ENCODE measurements around the gene COLQ. TPM values are rescaled to one million over a fixed set of nuclear protein-coding genes. Genes with fewer than 3 reads are reported as not detected.

COLQ gene
- total RNA-seq, 4 donors from 2014 or later: 0.53 to 13.2 (median 2.6) TPM

DNA sequence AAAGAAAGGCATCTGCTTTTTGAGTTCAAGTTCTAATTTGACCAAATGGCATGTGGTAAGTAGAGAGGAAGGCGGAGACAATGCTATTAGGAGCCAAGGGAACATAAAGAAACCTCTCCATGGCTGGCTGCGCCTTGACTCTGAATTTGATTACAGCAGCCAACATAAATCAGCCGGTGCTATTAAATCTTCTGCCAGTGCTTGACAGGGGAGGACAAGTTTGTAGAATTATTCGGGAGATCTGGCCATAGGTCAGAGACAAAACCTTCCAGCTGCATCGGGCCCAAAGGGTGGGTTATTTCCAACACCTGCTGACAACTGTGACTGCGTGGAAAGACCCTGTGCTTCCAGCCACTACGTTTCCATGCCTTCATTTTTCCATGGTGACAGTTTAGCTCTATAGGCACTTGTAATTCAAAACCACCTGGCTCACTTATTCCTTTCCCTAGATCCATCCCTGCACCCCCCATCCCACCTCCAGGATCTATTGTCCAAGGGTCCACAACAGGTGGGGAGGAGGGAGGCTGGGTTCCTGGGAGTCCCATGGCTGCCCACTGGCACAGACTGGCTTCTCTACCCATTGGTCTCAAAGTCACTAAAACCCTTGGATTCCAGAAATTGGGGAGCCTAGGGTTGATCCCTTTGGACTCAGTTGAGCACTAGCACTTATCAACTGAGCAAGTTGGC lies 15.9 kb downstream of the COLQ start:
- TF ChIP-seq, protein P1, sequence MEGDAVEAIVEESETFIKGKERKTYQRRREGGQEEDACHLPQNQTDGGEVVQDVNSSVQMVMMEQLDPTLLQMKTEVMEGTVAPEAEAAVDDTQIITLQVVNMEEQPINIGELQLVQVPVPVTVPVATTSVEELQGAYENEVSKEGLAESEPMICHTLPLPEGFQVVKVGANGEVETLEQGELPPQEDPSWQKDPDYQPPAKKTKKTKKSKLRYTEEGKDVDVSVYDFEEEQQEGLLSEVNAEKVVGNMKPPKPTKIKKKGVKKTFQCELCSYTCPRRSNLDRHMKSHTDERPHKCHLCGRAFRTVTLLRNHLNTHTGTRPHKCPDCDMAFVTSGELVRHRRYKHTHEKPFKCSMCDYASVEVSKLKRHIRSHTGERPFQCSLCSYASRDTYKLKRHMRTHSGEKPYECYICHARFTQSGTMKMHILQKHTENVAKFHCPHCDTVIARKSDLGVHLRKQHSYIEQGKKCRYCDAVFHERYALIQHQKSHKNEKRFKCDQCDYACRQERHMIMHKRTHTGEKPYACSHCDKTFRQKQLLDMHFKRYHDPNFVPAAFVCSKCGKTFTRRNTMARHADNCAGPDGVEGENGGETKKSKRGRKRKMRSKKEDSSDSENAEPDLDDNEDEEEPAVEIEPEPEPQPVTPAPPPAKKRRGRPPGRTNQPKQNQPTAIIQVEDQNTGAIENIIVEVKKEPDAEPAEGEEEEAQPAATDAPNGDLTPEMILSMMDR (IDR thresholded peaks at IDR 0.05): no peak
- no peak for TF ChIP-seq POLR2A (IDR thresholded peaks at IDR 0.05)
- H3K27ac ChIP-seq: no peak overlapping the region
- no peak overlapping the region for H3K4me3 ChIP-seq
- no peaks in the 10 kb centered on the region for H3K27me3 ChIP-seq
- H3K36me3 ChIP-seq: no peaks in the 10 kb centered on the region
- H3K4me1 ChIP-seq: no peaks in the 10 kb centered on the region
- no peaks in the 10 kb centered on the region for H3K9me3 ChIP-seq
- DNase-seq: no peak

DNA sequence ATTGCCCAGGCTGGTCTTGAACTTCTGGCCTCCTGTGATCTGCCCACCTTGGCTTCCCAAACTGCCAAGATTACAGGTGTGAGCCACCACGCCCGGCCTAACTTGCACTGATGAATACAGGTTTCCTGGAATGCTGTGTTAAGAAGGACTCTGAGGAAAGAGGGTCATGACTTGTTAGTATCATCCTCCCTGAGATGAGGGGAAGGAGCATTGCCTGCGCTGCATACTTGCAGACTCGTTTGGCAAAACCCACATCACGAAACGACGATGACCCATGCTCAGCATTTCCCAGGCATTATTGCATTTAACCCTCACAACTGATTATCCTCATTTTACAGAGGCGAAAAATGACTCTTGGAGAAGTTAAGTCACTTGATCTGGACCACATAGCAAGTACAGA lies 18.9 kb downstream of the COLQ start:
- Histone ChIP-seq H3K27me3 (no peaks in the 10 kb centered on the region), H3K36me3 (no peaks in the 10 kb centered on the region), H3K4me3 (no peak overlapping the region), H3K9me3 (no peaks in the 10 kb centered on the region), H3K4me1 (no peaks in the 10 kb centered on the region), H3K27ac (no peak overlapping the region)
- no peak for DNase-seq
- TF ChIP-seq POLR2A (IDR thresholded peaks at IDR 0.05): no peak
- TF ChIP-seq, protein P1 (IDR thresholded peaks at IDR 0.05): no peak

DNA sequence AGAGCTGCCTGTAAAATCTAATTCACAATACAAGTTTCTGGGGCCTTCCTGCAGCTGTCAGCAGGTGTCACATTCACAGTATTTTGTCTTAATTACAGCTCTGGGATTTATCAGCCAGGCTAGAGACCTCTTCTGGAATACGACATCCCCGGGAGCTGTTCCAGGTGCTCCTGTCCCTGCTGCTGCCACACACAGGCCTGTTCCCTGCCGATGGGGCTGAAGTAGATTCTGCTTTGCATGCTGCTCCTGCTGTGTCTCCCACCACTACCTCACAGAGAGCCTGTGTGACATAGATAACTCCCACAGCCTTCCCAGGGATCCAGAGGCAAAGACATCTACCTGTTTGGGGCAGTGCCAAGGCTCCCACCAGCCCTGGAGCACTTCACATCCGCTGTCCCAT lies 20.4 kb downstream of the COLQ start:
- no peaks in the 10 kb centered on the region for H3K4me1 ChIP-seq
- H3K36me3 ChIP-seq: no peaks in the 10 kb centered on the region
- H3K9me3 ChIP-seq: no peaks in the 10 kb centered on the region
- H3K4me3 ChIP-seq: no peak overlapping the region
- no peaks in the 10 kb centered on the region for H3K27me3 ChIP-seq
- H3K27ac ChIP-seq: no peak overlapping the region
- no peak for DNase-seq
- TF ChIP-seq POLR2A (IDR thresholded peaks at IDR 0.05): no peak
- TF ChIP-seq, protein P1 (IDR thresholded peaks at IDR 0.05): no peak

DNA sequence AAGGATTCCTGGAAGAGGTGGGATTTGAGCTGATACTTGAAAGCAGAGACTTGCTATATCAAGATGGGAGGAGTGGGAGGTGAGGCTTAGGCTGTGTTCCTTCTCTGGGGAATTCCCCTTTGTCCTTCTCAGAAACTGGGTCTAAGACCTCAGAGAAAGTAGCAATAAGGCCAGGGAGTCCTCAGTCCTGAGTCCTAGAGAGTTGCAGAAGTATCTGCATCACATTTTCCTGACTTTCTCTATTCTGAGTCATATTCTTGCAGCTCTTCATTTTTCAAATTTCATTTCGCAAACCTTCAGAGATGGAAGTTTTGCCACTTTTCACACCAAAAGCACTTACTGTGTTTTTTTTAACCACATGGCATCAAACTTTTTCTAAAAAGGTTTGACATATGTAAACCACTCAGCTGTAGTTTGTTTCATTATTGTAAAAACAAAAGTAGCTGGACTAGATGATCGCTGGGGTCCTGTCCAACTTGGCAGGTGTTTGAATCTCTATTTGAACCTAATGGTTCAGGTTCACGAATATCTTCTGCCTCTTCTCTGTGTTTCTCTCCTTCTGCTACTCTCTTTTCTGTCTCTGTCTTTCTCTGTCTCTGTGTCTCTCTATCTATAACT lies 21.3 kb downstream of the COLQ start:
- no peak for DNase-seq
- H3K9me3 ChIP-seq: no peaks in the 10 kb centered on the region
- TF ChIP-seq, protein P1 (IDR thresholded peaks at IDR 0.05): no peak
- no peak for TF ChIP-seq POLR2A (IDR thresholded peaks at IDR 0.05)

DNA sequence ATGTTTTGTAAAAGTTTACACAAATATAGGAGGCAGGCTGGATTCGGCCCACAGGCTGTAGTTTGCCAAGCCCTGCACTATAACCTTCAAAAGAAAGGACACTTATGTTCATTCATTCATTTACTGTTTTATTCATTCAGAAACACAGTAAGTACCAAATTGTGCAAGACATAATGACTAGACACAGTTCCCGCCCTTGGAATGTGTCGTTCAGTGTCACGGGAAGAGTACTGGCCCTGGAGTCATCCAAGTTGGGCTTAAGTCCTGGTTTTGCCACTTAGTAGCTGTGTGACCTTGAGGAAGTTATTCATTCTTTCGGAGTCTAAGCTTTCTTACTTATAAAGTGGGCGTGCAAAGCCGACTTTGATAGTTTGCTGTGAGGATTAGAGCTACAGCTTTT lies 22.0 kb downstream of the COLQ start:
- H3K4me3 ChIP-seq: no peak overlapping the region
- DNase-seq: no peak
- H3K36me3 ChIP-seq: no peaks in the 10 kb centered on the region
- H3K4me1 ChIP-seq: no peaks in the 10 kb centered on the region
- H3K27ac ChIP-seq: no peak overlapping the region
- TF ChIP-seq, protein P1 (IDR thresholded peaks at IDR 0.05): no peak
- no peak for TF ChIP-seq POLR2A (IDR thresholded peaks at IDR 0.05)
- no peaks in the 10 kb centered on the region for H3K9me3 ChIP-seq
- H3K27me3 ChIP-seq: no peaks in the 10 kb centered on the region

More for the DNA sequence above, 21.3 kb downstream of the COLQ start:
- no peak overlapping the region for H3K27ac ChIP-seq
- no peaks in the 10 kb centered on the region for H3K36me3 ChIP-seq
- no peaks in the 10 kb centered on the region for H3K4me1 ChIP-seq
- no peak overlapping the region for H3K4me3 ChIP-seq
- H3K27me3 ChIP-seq: no peaks in the 10 kb centered on the region
